Neural progenitor cell (in vitro differentiated cells): ENCODE data around the gene RAP1GDS1.

ENCODE experiments used
- CTCF ChIP-seq: fragments of 200-600 bp; sonication (generic); IDR thresholded peaks from 2 replicates; pipeline ENCODE4 v1.5.1; 2017; ENCODE audit warnings: antibody characterized with exemption, mild to moderate bottlenecking
- EZH2 ChIP-seq: fragments of 200-600 bp; sonication (generic); IDR thresholded peaks from 2 replicates; pipeline ENCODE4 v1.6.1; 2017; ENCODE audit warnings: antibody characterized with exemption, mild to moderate bottlenecking, moderate library complexity
- EZH2phosphoT487 ChIP-seq: fragments of 200-600 bp; sonication (generic); IDR thresholded peaks from 2 replicates; pipeline ENCODE4 v1.6.1; 2017; ENCODE audit warnings: antibody characterized with exemption

- TF ChIP-seq EZH2 = no peak
- no peak for TF ChIP-seq CTCF
- TF ChIP-seq EZH2phosphoT487 = no peak
Observed at GRCh38 chr4:98283219-98284189, 22.3 kb downstream of the RAP1GDS1 start.
